ENCODE data around the gene PDZD4.

DNA sequence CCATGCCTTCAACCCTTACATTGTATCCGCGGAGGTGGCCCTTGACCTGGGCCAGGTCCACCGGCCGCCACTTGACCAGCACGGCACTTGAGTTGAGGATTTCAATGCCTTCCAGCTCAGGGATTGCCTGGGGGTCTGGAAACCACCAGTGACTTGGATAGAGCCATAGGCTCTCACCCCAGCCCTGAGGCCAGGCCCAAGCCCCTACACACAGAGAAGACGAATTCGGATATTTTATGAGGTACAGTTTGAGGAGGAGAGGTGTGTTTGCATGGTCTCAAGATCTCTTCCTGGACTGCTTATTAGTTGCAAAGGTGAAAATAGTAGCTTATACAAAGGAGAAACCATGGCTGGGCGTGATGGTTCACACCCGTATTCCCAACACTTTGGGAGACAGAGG, 35.3 kb upstream of the PDZD4 start:
- TF ChIP-seq, protein P1, sequence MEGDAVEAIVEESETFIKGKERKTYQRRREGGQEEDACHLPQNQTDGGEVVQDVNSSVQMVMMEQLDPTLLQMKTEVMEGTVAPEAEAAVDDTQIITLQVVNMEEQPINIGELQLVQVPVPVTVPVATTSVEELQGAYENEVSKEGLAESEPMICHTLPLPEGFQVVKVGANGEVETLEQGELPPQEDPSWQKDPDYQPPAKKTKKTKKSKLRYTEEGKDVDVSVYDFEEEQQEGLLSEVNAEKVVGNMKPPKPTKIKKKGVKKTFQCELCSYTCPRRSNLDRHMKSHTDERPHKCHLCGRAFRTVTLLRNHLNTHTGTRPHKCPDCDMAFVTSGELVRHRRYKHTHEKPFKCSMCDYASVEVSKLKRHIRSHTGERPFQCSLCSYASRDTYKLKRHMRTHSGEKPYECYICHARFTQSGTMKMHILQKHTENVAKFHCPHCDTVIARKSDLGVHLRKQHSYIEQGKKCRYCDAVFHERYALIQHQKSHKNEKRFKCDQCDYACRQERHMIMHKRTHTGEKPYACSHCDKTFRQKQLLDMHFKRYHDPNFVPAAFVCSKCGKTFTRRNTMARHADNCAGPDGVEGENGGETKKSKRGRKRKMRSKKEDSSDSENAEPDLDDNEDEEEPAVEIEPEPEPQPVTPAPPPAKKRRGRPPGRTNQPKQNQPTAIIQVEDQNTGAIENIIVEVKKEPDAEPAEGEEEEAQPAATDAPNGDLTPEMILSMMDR (IDR thresholded peaks at IDR 0.05) = no peak
- TF ChIP-seq POLR2A (IDR thresholded peaks at IDR 0.05) = no peak
